GM12878 (cell line): ENCODE measurements around the gene DYNC1LI1. TPM values are rescaled to one million over a fixed set of nuclear protein-coding genes. Genes with fewer than 3 reads are reported as not detected.

Source experiments
- ATAC-seq: fragments of 200-7000 bp; cut with Tn5 transposase; 3 replicates; pipeline ENCODE4 v1.9.1; 2020; ENCODE audit warnings: mild to moderate bottlenecking, moderate library complexity
- BruUV-seq: library from RNA; stranded (reverse); fragments of 400-500 nt; replicated peaks from 2 replicates; lab custom pipeline; 2021; lab: Mats Ljungman, UMichigan
- CTCF ChIA-PET: fragments of 300-600 bp; sonication (Branson Sonifier 250); formaldehyde crosslinking; extraction: SDS; loops from one replicate; lab custom pipeline; 2021; ENCODE audit warnings: inconsistent platforms; lab: Yijun Ruan, JAX
- POLR2A ChIA-PET: fragments of 350-600 bp; formaldehyde crosslinking; extraction: SDS; loops from one replicate; lab custom pipeline; 2021; ENCODE audit warnings: inconsistent platforms; lab: Charles Lee
- RAD21 ChIA-PET: fragments of 300-600 bp; sonication (Branson Sonifier 250); formaldehyde crosslinking; loops from one replicate; lab custom pipeline; 2023; ENCODE audit warnings: antibody characterized with exemption; ENCODE audit not compliant: unreplicated experiment; lab: Charles Lee
- SMC1A ChIA-PET: fragments of 300-600 bp; sonication (Branson Sonifier 250); formaldehyde crosslinking; loops from one replicate; lab custom pipeline; 2023; ENCODE audit not compliant: unreplicated experiment, uncharacterized antibody; lab: Charles Lee
- DNase-seq: peaks from one replicate; pipeline ENCODE4 v3.0.0-alpha.2; 2011; ENCODE audit warnings: low read depth, low spot score
- FAIRE-seq: peaks from 3 replicates; lab custom pipeline; 2011; peaks lifted over from hg19 to GRCh38; lab: Jason Lieb, UNC
- H2AFZ ChIP-seq: 2 replicates; pipeline ENCODE4 v1.6.0; 2011; ENCODE audit warnings: low read depth, low read length, control low read depth; ENCODE audit not compliant: control insufficient read depth
- H3K27ac ChIP-seq: 2 replicates; pipeline ENCODE4 v1.5.1; 2011; ENCODE audit warnings: control low read depth; ENCODE audit not compliant: control insufficient read depth, insufficient read depth
- H3K27me3 ChIP-seq, 2 experiments: replicated peaks in 1 of 2; 2 replicates each; pipeline versions ENCODE4 v1.6.0 to v1.6.1; 2011; ENCODE audit warnings: low read length in 1 of 2; ENCODE audit not compliant: control insufficient read depth in 2 of 2, insufficient read depth in 2 of 2
- H3K36me3 ChIP-seq, 2 experiments: 2 replicates each; pipeline ENCODE4 v1.5.1; 2011; ENCODE audit warnings: low read length in 1 of 2; ENCODE audit not compliant: control insufficient read depth in 2 of 2, insufficient read depth in 2 of 2
- H3K4me1 ChIP-seq: 2 replicates; pipeline ENCODE4 v1.6.1; 2011; ENCODE audit warnings: mild to moderate bottlenecking, low read length, moderate library complexity, mixed read lengths; ENCODE audit not compliant: control insufficient read depth, insufficient read depth
- H3K4me2 ChIP-seq: 2 replicates; pipeline ENCODE4 v1.6.0; 2011; ENCODE audit warnings: control low read depth; ENCODE audit not compliant: control insufficient read depth, insufficient read depth
- H3K4me3 ChIP-seq: fragments of 200-600 bp; sonication (generic); 2 replicates; pipeline ENCODE4 v1.5.1; 2016
- H3K79me2 ChIP-seq: 2 replicates; pipeline ENCODE4 v1.6.0; 2011; ENCODE audit warnings: low read length; ENCODE audit not compliant: control insufficient read depth, insufficient read depth
- H3K9ac ChIP-seq: 2 replicates; pipeline ENCODE4 v1.8.0; 2011; ENCODE audit warnings: low read length, control low read depth, mixed read lengths; ENCODE audit not compliant: control insufficient read depth, insufficient read depth
- H3K9me3 ChIP-seq: replicated peaks from 3 replicates; pipeline ENCODE4 v1.5.1; 2011; ENCODE audit warnings: mild to moderate bottlenecking, low read length; ENCODE audit not compliant: control insufficient read depth, insufficient read depth
- H4K20me1 ChIP-seq: 2 replicates; pipeline ENCODE4 v1.6.0; 2011; ENCODE audit not compliant: control insufficient read depth, insufficient read depth
- FOXM1 ChIP-seq: IDR thresholded peaks from 2 replicates; pipeline ENCODE4 v1.6.1; 2012; ENCODE audit warnings: low read depth, mild to moderate bottlenecking, inconsistent platforms, low read length, moderate library complexity
- NR2C1 ChIP-seq: fragments of 450-650 bp; IDR thresholded peaks from 2 replicates; pipeline ENCODE4 v1.6.1; 2017; ENCODE audit warnings: antibody characterized with exemption, mild to moderate bottlenecking, moderate library complexity
- POLR2AphosphoS5 ChIP-seq: IDR thresholded peaks from 2 replicates; pipeline ENCODE4 v1.6.1; 2011; ENCODE audit warnings: mild to moderate bottlenecking, low read length, inconsistent platforms
- RCOR1 ChIP-seq: conservative IDR thresholded peaks from 2 replicates; pipeline ENCODE4 v1.6.1; 2012; ENCODE audit warnings: low read depth, low read length, improper control_type of control experiment
- SMAD1 ChIP-seq: fragments of 450-650 bp; IDR thresholded peaks from 2 replicates; pipeline ENCODE4 v1.6.1; 2018; ENCODE audit warnings: mild to moderate bottlenecking, low read depth; ENCODE audit not compliant: partially characterized antibody
- TCF7 ChIP-seq: IDR thresholded peaks from 2 replicates; pipeline ENCODE4 v1.6.1; 2014; ENCODE audit warnings: antibody characterized with exemption, borderline replicate concordance
- ZNF207 ChIP-seq: fragments of 450-650 bp; IDR thresholded peaks from 2 replicates; pipeline ENCODE4 v1.6.1; 2014; ENCODE audit warnings: antibody characterized with exemption, mild to moderate bottlenecking, borderline replicate concordance
- ZNF217 ChIP-seq: fragments of 450-650 bp; IDR thresholded peaks from 2 replicates; pipeline ENCODE4 v1.6.1; 2017; ENCODE audit warnings: antibody characterized with exemption, mild to moderate bottlenecking
- ZNF384 ChIP-seq: IDR thresholded peaks from 2 replicates; pipeline ENCODE4 v1.6.1; 2012; ENCODE audit warnings: low read depth, mild to moderate bottlenecking, low read length, improper control_type of control experiment, borderline replicate concordance
- WGBS: methylation state at CpG from one replicate; pipeline ENCODE4 v1.1.6; 2016; ENCODE audit warnings: low lambda C conversion rate; ENCODE audit not compliant: insufficient replicate concordance, insufficient coverage; ENCODE audit errors: missing lambda C conversion rate; 5-methylcytosine and 5-hydroxymethylcytosine counted together
- in situ Hi-C: fragments of 300-500 bp; cut with MboI; formaldehyde crosslinking; loops from 9 replicates; pipeline ENCODE4 v1.14.3; 2018; ENCODE audit warnings: mixed read lengths
- intact Hi-C: fragments of 100-400 bp; cut with micrococcal nuclease; formaldehyde crosslinking; loops from one replicate; pipeline ENCODE4 v1.14.2; 2022; ENCODE audit not compliant: unreplicated experiment
- polyA plus RNA-seq, 11 experiments: library from polyadenylated mRNA; depleted of rRNA in 4 of 11; unstranded in 6 of 11; stranded (reverse) in 5 of 11; fragments of >200 nt; fragmentation: Nextera tagmentation in 4 of 11; fragmentation: Illumina TruSeq in 1 of 11; extraction: Ambion mirVana in 4 of 11; extraction: Trizol in 1 of 11; gene quantifications; 1 replicate in 1 of 11; 2 replicates in 10 of 11; pipeline versions ENCODE4 v1.2.1 to v1.2.3, GENCODE V29; 2011 to 2016; ENCODE audit warnings: inconsistent platforms in 2 of 11, missing spikeins in 2 of 11, low read depth in 1 of 11
- total RNA-seq, 4 experiments: library from RNA; depleted of rRNA in 3 of 4; stranded (reverse); fragments of >200 nt in 3 of 4; fragmentation: Illumina TruSeq in 1 of 4; extraction: Trizol in 1 of 4; gene quantifications; 2 replicates each; pipeline versions ENCODE4 v1.2.1 to v1.2.3, GENCODE V29; 2013 to 2021
- TF ChIP-seq, protein P1 (sequence below): fragments of 150-350 bp; IDR thresholded peaks from 2 replicates; pipeline ENCODE4 v1.6.1; 2016; ENCODE audit warnings: low read depth, low read length
- TF ChIP-seq, protein P2 (sequence below): IDR thresholded peaks from 2 replicates; pipeline ENCODE4 v1.6.1; 2012; ENCODE audit warnings: low read depth, low read length, improper control_type of control experiment
- TF ChIP-seq, protein P3 (sequence below): IDR thresholded peaks from 2 replicates; pipeline ENCODE4 v1.6.1; 2012; ENCODE audit warnings: low read length, inconsistent platforms
- TF ChIP-seq, protein P4 (sequence below): fragments of 450-650 bp; IDR thresholded peaks from 2 replicates; pipeline ENCODE4 v1.6.1; 2018; ENCODE audit warnings: borderline replicate concordance, mild to moderate bottlenecking; ENCODE audit not compliant: partially characterized antibody

Gene DYNC1LI1
- total and polyA plus RNA-seq, 10 of the 15 experiments (the other 5 are each of a cell fraction or from before 2014, with no cell fraction given): 11.5 to 51.7 (median 32.0) TPM

DNA sequence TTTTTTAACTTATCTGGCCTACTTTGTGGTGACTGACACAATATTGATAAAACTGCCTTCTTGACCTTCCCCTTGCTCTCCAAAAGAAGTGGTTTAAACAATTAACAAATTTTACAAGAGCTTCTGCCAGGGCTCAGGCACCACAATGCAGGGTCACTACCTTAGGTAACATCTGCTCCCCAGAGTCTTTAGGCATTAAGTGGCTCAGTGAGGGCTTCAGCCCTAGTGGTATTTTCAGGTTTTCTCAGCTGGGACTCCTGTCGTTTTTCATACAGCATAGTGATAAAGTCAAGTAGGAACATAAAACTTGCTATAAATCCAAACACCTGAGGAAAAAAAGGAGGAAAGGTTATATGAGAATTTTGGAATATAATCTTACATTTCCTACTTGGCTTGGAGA is 86.9 kb downstream of the DYNC1LI1 start (continued):
- TF ChIP-seq, protein P1, sequence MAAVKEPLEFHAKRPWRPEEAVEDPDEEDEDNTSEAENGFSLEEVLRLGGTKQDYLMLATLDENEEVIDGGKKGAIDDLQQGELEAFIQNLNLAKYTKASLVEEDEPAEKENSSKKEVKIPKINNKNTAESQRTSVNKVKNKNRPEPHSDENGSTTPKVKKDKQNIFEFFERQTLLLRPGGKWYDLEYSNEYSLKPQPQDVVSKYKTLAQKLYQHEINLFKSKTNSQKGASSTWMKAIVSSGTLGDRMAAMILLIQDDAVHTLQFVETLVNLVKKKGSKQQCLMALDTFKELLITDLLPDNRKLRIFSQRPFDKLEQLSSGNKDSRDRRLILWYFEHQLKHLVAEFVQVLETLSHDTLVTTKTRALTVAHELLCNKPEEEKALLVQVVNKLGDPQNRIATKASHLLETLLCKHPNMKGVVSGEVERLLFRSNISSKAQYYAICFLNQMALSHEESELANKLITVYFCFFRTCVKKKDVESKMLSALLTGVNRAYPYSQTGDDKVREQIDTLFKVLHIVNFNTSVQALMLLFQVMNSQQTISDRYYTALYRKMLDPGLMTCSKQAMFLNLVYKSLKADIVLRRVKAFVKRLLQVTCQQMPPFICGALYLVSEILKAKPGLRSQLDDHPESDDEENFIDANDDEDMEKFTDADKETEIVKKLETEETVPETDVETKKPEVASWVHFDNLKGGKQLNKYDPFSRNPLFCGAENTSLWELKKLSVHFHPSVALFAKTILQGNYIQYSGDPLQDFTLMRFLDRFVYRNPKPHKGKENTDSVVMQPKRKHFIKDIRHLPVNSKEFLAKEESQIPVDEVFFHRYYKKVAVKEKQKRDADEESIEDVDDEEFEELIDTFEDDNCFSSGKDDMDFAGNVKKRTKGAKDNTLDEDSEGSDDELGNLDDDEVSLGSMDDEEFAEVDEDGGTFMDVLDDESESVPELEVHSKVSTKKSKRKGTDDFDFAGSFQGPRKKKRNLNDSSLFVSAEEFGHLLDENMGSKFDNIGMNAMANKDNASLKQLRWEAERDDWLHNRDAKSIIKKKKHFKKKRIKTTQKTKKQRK: no peak
- TF ChIP-seq SMAD1: no peak
- TF ChIP-seq, protein P2, sequence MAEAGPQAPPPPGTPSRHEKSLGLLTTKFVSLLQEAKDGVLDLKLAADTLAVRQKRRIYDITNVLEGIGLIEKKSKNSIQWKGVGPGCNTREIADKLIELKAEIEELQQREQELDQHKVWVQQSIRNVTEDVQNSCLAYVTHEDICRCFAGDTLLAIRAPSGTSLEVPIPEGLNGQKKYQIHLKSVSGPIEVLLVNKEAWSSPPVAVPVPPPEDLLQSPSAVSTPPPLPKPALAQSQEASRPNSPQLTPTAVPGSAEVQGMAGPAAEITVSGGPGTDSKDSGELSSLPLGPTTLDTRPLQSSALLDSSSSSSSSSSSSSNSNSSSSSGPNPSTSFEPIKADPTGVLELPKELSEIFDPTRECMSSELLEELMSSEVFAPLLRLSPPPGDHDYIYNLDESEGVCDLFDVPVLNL: no peak
- no peak for TF ChIP-seq NR2C1
- TF ChIP-seq RCOR1: no peak
- TF ChIP-seq ZNF217: no peak

DNA sequence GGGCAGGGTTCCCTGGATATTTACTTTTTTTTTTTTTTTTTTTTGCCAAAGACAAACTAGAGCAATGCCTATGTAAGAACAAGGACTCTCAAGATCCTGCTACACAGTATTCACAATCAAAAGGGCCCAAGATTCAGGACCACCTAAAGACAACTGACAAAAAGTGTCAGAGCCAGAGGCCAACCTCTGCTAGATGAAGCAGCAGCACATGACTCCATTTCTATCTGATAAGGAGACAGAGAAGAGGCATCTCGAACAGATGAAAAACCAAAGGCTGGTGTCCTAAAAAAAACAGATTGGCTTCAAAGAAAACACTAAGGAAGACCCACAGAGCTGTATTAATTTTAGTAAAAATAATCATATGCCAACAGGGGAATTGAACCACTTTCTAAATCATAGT is 88.0 kb downstream of the DYNC1LI1 start:
- DNase-seq (no peak), FAIRE-seq (no peak), ATAC-seq (no peak)
- ChIA-PET RAD21 (interaction anchor here (0.6 to 1.2 kb wide), 3 partner anchors 12 to 25 kb away, joined by 3 read pairs; no protein-coding TSS in a partner anchor), POLR2A (interaction anchor here (0.5 kb wide), 1 partner anchor 54 kb away, joined by 4 read pairs; no protein-coding TSS in a partner anchor), CTCF (interaction anchor here (0.9 to 2.2 kb wide), 5 partner anchors 8 to 108 kb away, joined by 3 to 10 read pairs (median 4); no protein-coding TSS in a partner anchor), SMC1A (interaction anchor here (0.8 to 1.9 kb wide), 8 partner anchors 10 to 205 kb away, joined by 3 to 8 read pairs (median 5); no protein-coding TSS in a partner anchor)
- Histone ChIP-seq H4K20me1 (no peaks in the 10 kb centered on the region; the same call in 1 of the 2 replicates), H3K27ac (no peak overlapping the region), H3K4me1 (no peaks in the 10 kb centered on the region), H3K4me2 (no peak overlapping the region), H3K27me3 (no peaks in the 10 kb centered on the region), H3K9ac (no peak overlapping the region), H3K79me2 (no peaks in the 10 kb centered on the region), H3K36me3 (peaks cover 0 to 8% of the 10 kb centered on the region in 2 experiments; a peak in 1 of 4 replicates), H2AFZ (no peak overlapping the region), H3K9me3 (no peaks in the 10 kb centered on the region), H3K4me3 (no peak overlapping the region)
- intact Hi-C loops: no loop called here
- in situ Hi-C loops: no loop called here
- WGBS: 100% methylated on average over 1 of the region's 1 CpG
- no TSS peak for BruUV-seq
- TF ChIP-seq FOXM1 (no peak), TCF7 (no peak), POLR2AphosphoS5 (no peak), ZNF207 (no peak), ZNF384 (no peak)
- TF ChIP-seq, protein P3, sequence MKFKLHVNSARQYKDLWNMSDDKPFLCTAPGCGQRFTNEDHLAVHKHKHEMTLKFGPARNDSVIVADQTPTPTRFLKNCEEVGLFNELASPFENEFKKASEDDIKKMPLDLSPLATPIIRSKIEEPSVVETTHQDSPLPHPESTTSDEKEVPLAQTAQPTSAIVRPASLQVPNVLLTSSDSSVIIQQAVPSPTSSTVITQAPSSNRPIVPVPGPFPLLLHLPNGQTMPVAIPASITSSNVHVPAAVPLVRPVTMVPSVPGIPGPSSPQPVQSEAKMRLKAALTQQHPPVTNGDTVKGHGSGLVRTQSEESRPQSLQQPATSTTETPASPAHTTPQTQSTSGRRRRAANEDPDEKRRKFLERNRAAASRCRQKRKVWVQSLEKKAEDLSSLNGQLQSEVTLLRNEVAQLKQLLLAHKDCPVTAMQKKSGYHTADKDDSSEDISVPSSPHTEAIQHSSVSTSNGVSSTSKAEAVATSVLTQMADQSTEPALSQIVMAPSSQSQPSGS: no peak
- TF ChIP-seq, protein P4, sequence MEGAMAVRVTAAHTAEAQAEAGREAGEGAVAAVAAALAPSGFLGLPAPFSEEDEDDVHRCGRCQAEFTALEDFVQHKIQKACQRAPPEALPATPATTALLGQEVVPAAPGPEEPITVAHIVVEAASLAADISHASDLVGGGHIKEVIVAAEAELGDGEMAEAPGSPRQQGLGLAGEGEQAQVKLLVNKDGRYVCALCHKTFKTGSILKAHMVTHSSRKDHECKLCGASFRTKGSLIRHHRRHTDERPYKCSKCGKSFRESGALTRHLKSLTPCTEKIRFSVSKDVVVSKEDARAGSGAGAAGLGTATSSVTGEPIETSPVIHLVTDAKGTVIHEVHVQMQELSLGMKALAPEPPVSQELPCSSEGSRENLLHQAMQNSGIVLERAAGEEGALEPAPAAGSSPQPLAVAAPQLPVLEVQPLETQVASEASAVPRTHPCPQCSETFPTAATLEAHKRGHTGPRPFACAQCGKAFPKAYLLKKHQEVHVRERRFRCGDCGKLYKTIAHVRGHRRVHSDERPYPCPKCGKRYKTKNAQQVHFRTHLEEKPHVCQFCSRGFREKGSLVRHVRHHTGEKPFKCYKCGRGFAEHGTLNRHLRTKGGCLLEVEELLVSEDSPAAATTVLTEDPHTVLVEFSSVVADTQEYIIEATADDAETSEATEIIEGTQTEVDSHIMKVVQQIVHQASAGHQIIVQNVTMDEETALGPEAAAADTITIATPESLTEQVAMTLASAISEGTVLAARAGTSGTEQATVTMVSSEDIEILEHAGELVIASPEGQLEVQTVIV: no peak
